Daoy (cell line): Measurements from ENCODE around the gene HSDL2. TPM values are rescaled to one million over a fixed set of nuclear protein-coding genes. Genes with fewer than 3 reads are reported as not detected.
"Not testable (repeated sequence)": the region's sequence is repeated elsewhere in the genome, so short reads cannot be mapped to it uniquely, and the experiment has no call there.

Experiments used
- DNase-seq: peaks from one replicate; pipeline ENCODE4 v3.0.0-alpha.2; 2015; ENCODE audit warnings: low read depth
- total RNA-seq: library from RNA; depleted of rRNA; stranded (reverse); fragments of >200 nt; shearing (Covaris generic); gene quantifications from 2 replicates; pipeline ENCODE4 v1.2.3, GENCODE V29; 2014; rRNA removed

HSDL2 gene
- total RNA-seq = 49.9 and 55.0 TPM in 2 replicates

- DNase-seq = peak; percentile 70
Measured at GRCh38 chr9:112380102-112380824, at the start of gene HSDL2. Gene HSDL2, plus strand, starts transcription at chr9:112380108. Its CDS starts 56 bp downstream, at chr9:112380164.

- DNase-seq = no peak
Measured at GRCh38 chr9:112331674-112331952, 48.3 kb upstream of the HSDL2 start.

DNA sequence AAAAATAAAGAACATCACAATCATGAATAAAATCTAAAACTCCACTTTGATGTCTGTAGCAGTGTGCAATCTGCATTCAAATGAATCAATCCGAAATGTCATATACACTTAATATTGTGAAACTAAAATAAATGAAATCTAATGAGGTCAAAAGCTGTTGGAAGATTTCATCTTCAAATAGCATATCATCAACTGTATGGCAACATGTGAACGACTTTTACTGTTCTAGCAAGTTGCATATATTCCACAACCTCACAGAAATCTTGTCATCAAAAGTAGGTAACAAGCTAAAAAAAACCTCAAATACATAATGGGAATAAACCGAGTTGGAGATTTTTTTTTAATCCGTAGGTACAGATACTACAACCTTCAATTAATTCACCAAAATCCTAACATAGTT is 47.7 kb upstream of the HSDL2 start:
- no peak for DNase-seq

DNA sequence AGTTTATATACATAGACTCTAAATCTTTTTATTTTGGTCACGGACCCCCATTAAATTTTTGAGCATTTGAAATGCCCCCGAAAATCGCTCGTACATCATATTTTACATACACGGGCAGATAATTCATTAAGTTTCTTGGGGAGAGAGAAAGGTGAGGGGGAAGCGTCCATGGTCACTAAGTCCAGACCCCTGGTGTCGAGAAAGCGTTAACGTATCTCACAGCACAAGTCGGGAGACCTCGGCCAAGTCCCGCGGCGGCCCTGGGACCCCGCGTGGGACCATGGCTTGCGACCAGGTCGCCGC is 47.3 kb upstream of the HSDL2 start:
- DNase-seq = no peak

GRCh38 chr9:112332977-112333638 is 46.8 kb upstream of the HSDL2 start, which contains the start of gene PTBP3:
Gene PTBP3, minus strand, starts transcription at chr9:112333619. Its CDS starts 35,754 bp downstream, at chr9:112297865.
- DNase-seq = peak; percentile 89

DNA sequence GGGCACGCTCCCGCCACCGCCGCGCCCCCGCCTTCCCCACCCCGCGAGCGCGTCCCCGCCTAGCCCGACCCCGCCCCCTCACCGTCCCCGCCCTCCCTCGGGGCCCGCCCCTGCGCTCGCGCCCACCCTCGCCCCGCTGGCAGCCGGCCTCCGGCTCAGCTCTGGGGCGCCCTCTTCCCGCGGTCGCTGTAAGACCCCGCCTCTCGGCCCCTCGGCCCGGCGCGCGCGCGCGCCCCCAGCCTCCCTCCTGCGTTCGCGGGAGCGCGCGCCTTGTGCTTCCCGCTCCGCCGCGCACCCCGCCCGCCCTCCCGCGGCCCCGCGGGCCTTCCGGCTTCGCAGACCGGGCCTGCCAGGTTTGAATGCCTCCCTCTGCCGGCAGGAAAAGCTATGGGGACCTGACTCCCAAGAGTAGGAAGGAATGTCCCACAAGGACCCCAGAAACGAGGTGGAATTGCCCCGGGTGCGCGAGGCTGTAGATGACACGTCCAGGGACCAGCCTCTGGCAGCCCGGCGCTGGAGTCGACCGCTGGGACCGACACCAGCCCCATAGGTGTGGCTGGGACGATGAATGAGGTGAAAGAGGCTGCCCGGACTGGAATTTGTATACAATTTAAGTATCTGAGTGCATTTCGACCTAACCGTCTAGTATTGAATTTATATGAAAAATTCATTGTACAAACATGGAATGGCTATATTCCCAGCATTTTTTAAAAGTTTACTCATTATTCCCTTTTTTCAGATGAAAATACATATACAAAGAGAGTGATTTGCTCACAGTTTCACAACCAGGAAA is 46.1 kb upstream of the HSDL2 start:
- DNase-seq = peak; percentile 99

GRCh38 chr9:112334432-112334841 is 45.5 kb upstream of the HSDL2 start:
- DNase-seq = peak; percentile 47

DNA sequence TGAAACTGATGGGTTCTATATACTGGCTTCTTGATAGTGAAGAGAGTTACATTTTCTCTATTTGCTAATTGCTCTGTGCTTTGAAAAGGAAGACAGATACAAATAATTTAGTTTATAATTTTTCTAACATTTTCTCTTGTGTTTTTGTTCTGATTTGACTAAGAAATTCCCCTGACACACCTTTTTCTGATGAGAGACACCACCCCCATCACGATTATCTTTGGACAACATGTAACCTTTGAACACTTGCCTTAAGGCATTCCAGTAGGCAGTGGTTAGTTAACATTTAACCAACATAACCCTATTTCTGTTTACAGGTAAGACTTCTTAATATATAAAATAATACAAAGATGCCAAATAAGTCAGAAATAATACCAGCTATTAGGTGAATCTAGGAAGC is 42.4 kb upstream of the HSDL2 start:
- no peak for DNase-seq

DNA sequence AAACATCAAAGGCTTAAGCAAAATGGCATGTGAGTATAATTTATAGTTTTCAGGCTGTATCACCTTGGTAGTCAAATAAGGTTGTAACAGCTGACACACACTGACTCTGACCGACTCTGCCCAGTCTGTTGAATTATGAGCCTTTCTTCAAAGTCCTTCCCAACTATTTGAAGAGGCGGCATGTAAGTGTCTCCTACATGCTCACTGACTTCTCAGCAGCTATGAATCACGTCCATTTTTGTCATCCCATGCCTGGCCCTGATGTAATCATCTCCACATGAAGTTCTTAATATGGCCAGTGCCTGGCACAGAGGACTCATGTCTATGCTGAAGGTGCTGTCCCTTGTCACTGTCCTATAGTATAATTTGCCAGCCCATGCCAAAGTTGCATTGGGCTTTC is 41.3 kb upstream of the HSDL2 start:
- DNase-seq = peak; percentile 53

DNA sequence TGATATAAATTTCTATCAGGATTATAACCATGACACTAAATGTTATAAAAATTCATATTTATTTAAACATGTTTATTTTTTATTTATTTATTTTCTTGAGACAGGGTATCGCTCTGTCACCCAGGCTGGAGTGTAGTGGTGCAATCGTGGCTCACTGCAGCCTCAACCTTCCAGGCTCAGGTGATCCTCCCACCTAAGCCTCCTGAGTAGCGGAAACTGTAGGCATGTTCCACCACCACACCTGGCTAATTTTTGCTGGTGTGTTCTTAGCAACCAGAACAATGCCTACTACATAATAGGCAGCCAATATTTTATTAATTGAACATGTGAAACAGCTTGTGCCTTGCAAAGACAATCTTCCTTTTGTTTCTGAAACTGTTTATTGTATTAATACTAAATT is 40.0 kb upstream of the HSDL2 start:
- DNase-seq = no peak

GRCh38 chr9:112341730-112342129 is 38.2 kb upstream of the HSDL2 start:
- DNase-seq = peak; percentile 52

GRCh38 chr9:112348257-112349007 is 31.5 kb upstream of the HSDL2 start:
- DNase-seq = peak; percentile 89

GRCh38 chr9:112349008-112349333 is 30.9 kb upstream of the HSDL2 start:
- DNase-seq = no peak

- DNase-seq = no peak
Measured at GRCh38 chr9:112351184-112351583, 28.7 kb upstream of the HSDL2 start.

GRCh38 chr9:112352209-112352608 is 27.7 kb upstream of the HSDL2 start:
- no peak for DNase-seq

- DNase-seq = no peak
Measured at GRCh38 chr9:112354081-112354743, 25.7 kb upstream of the HSDL2 start.

- DNase-seq = no peak
Measured at GRCh38 chr9:112355427-112355897, 24.4 kb upstream of the HSDL2 start.

DNA sequence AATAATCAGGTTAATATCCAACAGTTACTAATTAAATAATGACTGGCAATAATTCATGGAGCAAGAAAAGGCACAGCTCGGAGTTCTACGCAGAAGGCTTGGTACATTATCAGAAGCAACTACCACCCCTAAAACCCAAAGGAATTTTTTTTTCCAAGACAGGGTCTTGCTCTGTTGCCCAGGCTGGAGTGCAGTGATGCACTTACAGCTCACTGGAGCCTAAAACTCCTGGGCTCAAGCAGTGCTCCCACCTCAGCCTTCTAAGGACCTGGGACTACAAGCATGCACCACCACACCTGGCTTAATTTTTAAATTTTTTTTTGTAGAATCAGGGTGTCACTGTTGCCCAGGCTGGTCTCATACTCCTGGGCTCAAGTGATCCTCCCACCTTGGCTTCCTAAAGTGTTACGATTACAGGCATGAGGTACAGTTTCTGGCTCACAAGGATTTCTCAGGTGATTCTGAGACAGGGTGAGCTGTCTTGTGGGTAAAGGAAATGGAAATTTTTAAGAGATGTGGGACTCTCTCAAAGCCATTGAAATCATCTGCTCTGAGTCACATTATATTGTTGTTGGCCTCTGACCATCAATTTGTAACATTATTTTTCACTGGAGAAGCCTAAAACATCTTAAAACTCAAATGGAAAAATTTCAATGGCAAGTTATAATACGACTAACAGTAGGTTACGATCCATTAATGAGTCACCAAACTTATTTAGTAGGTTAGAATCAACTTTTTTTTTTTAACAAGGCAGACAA is 19.7 kb upstream of the HSDL2 start:
- DNase-seq = peak; percentile 41

DNA sequence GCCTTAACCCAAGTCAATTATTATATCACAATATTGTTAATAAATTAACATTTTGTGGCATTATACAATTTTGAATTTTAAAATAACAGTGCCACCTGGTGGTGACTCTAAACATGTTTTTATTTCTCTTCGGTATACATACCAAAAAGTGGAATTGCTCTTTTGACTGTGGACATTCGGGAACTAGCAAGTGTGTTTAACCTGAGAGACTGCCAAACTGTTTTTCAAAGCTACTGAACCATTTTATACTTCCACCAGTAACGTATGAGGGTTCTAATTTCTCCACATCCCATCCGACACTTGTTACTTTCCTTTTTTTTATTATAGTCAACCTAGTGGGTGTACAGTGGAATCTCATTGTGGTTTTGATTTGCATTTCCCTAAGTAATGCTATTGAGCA is 18.3 kb upstream of the HSDL2 start:
- DNase-seq = peak; percentile 35

GRCh38 chr9:112364761-112365160 is 15.1 kb upstream of the HSDL2 start:
- no peak for DNase-seq

GRCh38 chr9:112365257-112365656 is 14.7 kb upstream of the HSDL2 start:
- DNase-seq = not testable (repeated sequence)
